Measurements from ENCODE around the gene CNTN6.

DNA sequence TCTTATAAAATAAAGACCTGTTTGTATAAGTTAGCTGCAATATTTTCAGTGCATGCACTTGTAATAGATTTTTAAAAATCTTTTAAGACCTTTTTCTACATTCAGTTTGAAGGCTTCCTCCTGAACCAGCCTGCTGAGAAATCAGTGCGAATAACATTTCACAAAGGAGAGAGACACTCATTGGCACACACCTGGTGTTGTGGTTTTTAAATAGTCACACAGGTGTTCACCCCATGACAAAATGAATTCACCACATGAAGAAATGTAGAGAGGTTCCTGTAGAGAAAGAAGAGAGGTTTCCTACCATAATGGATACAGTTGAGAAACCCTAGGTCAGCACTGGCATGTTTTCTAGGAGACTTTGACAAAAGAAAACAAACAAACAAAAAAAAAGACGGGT, 237.3 kb downstream of the CNTN6 start:
- TF ChIP-seq, protein P1, sequence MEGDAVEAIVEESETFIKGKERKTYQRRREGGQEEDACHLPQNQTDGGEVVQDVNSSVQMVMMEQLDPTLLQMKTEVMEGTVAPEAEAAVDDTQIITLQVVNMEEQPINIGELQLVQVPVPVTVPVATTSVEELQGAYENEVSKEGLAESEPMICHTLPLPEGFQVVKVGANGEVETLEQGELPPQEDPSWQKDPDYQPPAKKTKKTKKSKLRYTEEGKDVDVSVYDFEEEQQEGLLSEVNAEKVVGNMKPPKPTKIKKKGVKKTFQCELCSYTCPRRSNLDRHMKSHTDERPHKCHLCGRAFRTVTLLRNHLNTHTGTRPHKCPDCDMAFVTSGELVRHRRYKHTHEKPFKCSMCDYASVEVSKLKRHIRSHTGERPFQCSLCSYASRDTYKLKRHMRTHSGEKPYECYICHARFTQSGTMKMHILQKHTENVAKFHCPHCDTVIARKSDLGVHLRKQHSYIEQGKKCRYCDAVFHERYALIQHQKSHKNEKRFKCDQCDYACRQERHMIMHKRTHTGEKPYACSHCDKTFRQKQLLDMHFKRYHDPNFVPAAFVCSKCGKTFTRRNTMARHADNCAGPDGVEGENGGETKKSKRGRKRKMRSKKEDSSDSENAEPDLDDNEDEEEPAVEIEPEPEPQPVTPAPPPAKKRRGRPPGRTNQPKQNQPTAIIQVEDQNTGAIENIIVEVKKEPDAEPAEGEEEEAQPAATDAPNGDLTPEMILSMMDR (IDR thresholded peaks at IDR 0.05): no peak
- TF ChIP-seq, protein P2, sequence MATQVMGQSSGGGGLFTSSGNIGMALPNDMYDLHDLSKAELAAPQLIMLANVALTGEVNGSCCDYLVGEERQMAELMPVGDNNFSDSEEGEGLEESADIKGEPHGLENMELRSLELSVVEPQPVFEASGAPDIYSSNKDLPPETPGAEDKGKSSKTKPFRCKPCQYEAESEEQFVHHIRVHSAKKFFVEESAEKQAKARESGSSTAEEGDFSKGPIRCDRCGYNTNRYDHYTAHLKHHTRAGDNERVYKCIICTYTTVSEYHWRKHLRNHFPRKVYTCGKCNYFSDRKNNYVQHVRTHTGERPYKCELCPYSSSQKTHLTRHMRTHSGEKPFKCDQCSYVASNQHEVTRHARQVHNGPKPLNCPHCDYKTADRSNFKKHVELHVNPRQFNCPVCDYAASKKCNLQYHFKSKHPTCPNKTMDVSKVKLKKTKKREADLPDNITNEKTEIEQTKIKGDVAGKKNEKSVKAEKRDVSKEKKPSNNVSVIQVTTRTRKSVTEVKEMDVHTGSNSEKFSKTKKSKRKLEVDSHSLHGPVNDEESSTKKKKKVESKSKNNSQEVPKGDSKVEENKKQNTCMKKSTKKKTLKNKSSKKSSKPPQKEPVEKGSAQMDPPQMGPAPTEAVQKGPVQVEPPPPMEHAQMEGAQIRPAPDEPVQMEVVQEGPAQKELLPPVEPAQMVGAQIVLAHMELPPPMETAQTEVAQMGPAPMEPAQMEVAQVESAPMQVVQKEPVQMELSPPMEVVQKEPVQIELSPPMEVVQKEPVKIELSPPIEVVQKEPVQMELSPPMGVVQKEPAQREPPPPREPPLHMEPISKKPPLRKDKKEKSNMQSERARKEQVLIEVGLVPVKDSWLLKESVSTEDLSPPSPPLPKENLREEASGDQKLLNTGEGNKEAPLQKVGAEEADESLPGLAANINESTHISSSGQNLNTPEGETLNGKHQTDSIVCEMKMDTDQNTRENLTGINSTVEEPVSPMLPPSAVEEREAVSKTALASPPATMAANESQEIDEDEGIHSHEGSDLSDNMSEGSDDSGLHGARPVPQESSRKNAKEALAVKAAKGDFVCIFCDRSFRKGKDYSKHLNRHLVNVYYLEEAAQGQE (IDR thresholded peaks at IDR 0.05): no peak
- TF ChIP-seq EP300 (IDR thresholded peaks at IDR 0.05): no peak
